SK-N-DZ (cell line): ENCODE measurements around the gene NXPE1.

Experiments
- DNase-seq: peaks from one replicate; pipeline ENCODE4 v3.0.0-alpha.2; 2015; ENCODE audit warnings: low spot score
- small RNA-seq, 2 experiments: library from RNA; depleted of rRNA; stranded (forward); fragments of <200 nt; gene quantifications; one replicate each; pipeline ENCODE3, GENCODE V24; 2014

Gene NXPE1

GRCh38 chr11:114563077-114563476 is 3.4 kb upstream of the NXPE1 start:
- no peak for DNase-seq

- no peak for DNase-seq
These were observed 2.7 kb upstream of the NXPE1 start for GRCh38 chr11:114562166-114562916.

- DNase-seq: no peak
These were observed 3.5 kb downstream of the NXPE1 start for GRCh38 chr11:114556135-114556534.

GRCh38 chr11:114553642-114554041 is 6.0 kb downstream of the NXPE1 start:
- DNase-seq: no peak

- DNase-seq: no peak
These were observed 8.6 kb downstream of the NXPE1 start for GRCh38 chr11:114551060-114551459.

GRCh38 chr11:114525682-114526081 is 34.0 kb downstream of the NXPE1 start:
- DNase-seq: no peak

- DNase-seq: no peak
These were observed 35.6 kb downstream of the NXPE1 start for GRCh38 chr11:114524122-114524521.

GRCh38 chr11:114522818-114523217 is 36.9 kb downstream of the NXPE1 start:
- no peak for DNase-seq

GRCh38 chr11:114511538-114511937 is 48.1 kb downstream of the NXPE1 start:
- DNase-seq: no peak

GRCh38 chr11:114511079-114511478 is 48.6 kb downstream of the NXPE1 start:
- DNase-seq: no peak

- no peak for DNase-seq
These were observed 57.8 kb downstream of the NXPE1 start for GRCh38 chr11:114501901-114502300.

GRCh38 chr11:114499756-114500155 is 59.9 kb downstream of the NXPE1 start:
- no peak for DNase-seq

GRCh38 chr11:114496915-114497314 is 62.8 kb downstream of the NXPE1 start:
- DNase-seq: no peak

GRCh38 chr11:114483929-114484328 is 75.8 kb downstream of the NXPE1 start:
- no peak for DNase-seq

- no peak for DNase-seq
These were observed 77.6 kb downstream of the NXPE1 start for GRCh38 chr11:114482114-114482513.

GRCh38 chr11:114479331-114479730 is 80.3 kb downstream of the NXPE1 start:
- no peak for DNase-seq

- DNase-seq: no peak
These were observed 80.9 kb downstream of the NXPE1 start for GRCh38 chr11:114478768-114479167.

GRCh38 chr11:114478001-114478410 is 81.7 kb downstream of the NXPE1 start:
- no peak for DNase-seq

GRCh38 chr11:114472661-114473060 is 87.0 kb downstream of the NXPE1 start:
- no peak for DNase-seq

Small RNAs within 50 kb of the gene (small RNA-seq; reads per million reads assigned to genes)
- 0 to 0.08 reads per million in 2 experiments for gene RF01210
